ENCODE results near the gene MYCL. TPM values are rescaled to one million over a fixed set of nuclear protein-coding genes. Genes with fewer than 3 reads are reported as not detected.

The MYCL gene
- total and polyA plus RNA-seq, 2 of the 4 experiments (the other 2 are of a cell fraction), result 0.72 to 0.87 TPM

DNA sequence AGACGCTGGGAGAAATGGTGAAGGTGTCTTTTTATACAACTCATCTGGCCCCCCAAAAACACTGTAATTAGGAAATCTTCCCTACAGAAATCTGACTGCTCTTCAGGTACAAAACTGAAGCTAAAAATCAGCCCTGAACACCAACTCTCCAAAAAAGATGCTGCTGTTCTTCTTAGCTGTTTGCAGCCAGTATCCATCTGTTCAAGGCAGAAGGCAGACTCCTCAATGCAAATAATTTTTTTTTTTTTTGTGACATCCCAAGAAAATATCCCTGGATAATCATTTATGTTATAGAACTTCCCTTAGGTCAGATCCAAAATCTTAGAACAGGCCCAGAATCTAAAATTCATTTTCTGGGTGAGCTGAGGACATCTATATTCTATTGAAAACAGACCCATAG is 54.9 kb downstream of the MYCL start:
- H3K36me3 ChIP-seq (ENCODE audit: control insufficient read depth, insufficient read depth, low read length), result peaks cover 24% of the 10 kb centered on the region

More for the DNA sequence above, 54.9 kb downstream of the MYCL start:
- H4K5ac ChIP-seq (ENCODE audit: low read depth, low read length), result no peak overlapping the region
- DNase-seq, result no peak
- H3K18ac ChIP-seq (ENCODE audit: low read depth, low read length), result no peak overlapping the region
- ATAC-seq (ENCODE audit: low read depth), result no peak
- H4K91ac ChIP-seq (ENCODE audit: insufficient read depth, low read depth, low read length), result no peak overlapping the region
- peak overlapping the region; percentile 59 for H2BK5ac ChIP-seq (ENCODE audit: low read depth, low read length, poor library complexity, severe bottlenecking)
- H3K4me2 ChIP-seq (ENCODE audit: low read depth, low read length), result no peak overlapping the region
- WGBS, 2 experiments (ENCODE audit: extremely low coverage in 2 of 2, insufficient read length in 1 of 2), result no CpG with 5 or more reads among the region's 1 CpG
- no peak overlapping the region for H2BK120ac ChIP-seq (ENCODE audit: low read depth, low read length)
- no peak overlapping the region for H3K4ac ChIP-seq (ENCODE audit: low read depth, low read length)
- CTCF ChIA-PET, result interaction anchor here (1.1 kb wide), 1 partner anchor 73 kb away, joined by 3 read pairs; no protein-coding TSS in a partner anchor
- H3K4me1 ChIP-seq (ENCODE audit: control insufficient read depth, insufficient read depth, low read length), result peaks cover 15% of the 10 kb centered on the region
- H2AK9ac ChIP-seq (replicated peaks; ENCODE audit: low read depth, low read length, poor library complexity), result no peak overlapping the region
- H3K4me3 ChIP-seq (ENCODE audit: insufficient read depth, low read depth, low read length), result no peak overlapping the region
- no TSS peak for BruUV-seq (replicated peaks)
- H3K9ac ChIP-seq (ENCODE audit: low read depth, low read length), result no peak overlapping the region
- H2BK20ac ChIP-seq (ENCODE audit: low read depth, low read length), result no peak overlapping the region
- peak overlapping the region; percentile 32; the same call in 1 of the 2 replicates for H3K27ac ChIP-seq (ENCODE audit: insufficient read depth, low read length)
- dilution Hi-C loops (cut with HindIII; ENCODE audit: low sequenced_read_pairs, unreplicated experiment), result no loop called here
- POLR2A ChIA-PET (ENCODE audit: unreplicated experiment), result no interaction called here
- H3K56ac ChIP-seq (ENCODE audit: extremely low read depth, insufficient read depth, low read length), result no peak overlapping the region; the same call in 1 of the 2 replicates
- H4K20me1 ChIP-seq (ENCODE audit: insufficient read depth, low read length), result peaks cover 18% of the 10 kb centered on the region
- no peak overlapping the region for H3K23ac ChIP-seq (ENCODE audit: low read depth, low read length)
- no peak overlapping the region for H3K14ac ChIP-seq (replicated peaks; ENCODE audit: low read depth, low read length)
- in situ Hi-C loops (cut with MboI; ENCODE audit: low sequenced_read_pairs), result no loop called here
- H3K9me1 ChIP-seq (ENCODE audit: insufficient read depth, low read length), result peaks cover 16% of the 10 kb centered on the region
- H3K79me1 ChIP-seq (ENCODE audit: low read depth in 1 of 2, low read length in 2 of 2), result peaks cover 14 to 31% of the 10 kb centered on the region in 2 experiments
- TF ChIP-seq, protein P1, sequence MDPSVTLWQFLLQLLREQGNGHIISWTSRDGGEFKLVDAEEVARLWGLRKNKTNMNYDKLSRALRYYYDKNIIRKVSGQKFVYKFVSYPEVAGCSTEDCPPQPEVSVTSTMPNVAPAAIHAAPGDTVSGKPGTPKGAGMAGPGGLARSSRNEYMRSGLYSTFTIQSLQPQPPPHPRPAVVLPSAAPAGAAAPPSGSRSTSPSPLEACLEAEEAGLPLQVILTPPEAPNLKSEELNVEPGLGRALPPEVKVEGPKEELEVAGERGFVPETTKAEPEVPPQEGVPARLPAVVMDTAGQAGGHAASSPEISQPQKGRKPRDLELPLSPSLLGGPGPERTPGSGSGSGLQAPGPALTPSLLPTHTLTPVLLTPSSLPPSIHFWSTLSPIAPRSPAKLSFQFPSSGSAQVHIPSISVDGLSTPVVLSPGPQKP (IDR thresholded peaks at IDR 0.05; ENCODE audit: borderline replicate concordance, low read depth, low read length), result no peak
- no peak overlapping the region for H2BK15ac ChIP-seq (ENCODE audit: low read depth, low read length)
- H2AK5ac ChIP-seq (ENCODE audit: low read depth, low read length), result no peak overlapping the region
- H2AFZ ChIP-seq (replicated peaks; ENCODE audit: low read length, poor library complexity), result no peak overlapping the region
- no peaks in the 10 kb centered on the region for H3K9me3 ChIP-seq (ENCODE audit: control insufficient read depth, insufficient read depth, low read length)
- intact Hi-C loops (cut with micrococcal nuclease), result loop anchor here (2.0 kb wide), 1 partner anchor 54 kb away; the partner anchor contains the start of gene MYCL
- no peak overlapping the region for H4K8ac ChIP-seq (ENCODE audit: low read depth in 2 of 2, low read length in 2 of 2)
- no peaks in the 10 kb centered on the region for H3K27me3 ChIP-seq (ENCODE audit: control insufficient read depth, insufficient read depth, low read length)

Measured in IMR-90 (cell line).